HG02852 (cell line): ENCODE measurements around the gene TFPT.

ENCODE experiments used
- ATAC-seq: cut with Tn5 transposase; IDR thresholded peaks from one replicate; pipeline ENCODE4 v1.9.1; 2021; ENCODE audit warnings: mild to moderate bottlenecking, moderate library complexity; ENCODE audit not compliant: unreplicated experiment

The TFPT gene

DNA sequence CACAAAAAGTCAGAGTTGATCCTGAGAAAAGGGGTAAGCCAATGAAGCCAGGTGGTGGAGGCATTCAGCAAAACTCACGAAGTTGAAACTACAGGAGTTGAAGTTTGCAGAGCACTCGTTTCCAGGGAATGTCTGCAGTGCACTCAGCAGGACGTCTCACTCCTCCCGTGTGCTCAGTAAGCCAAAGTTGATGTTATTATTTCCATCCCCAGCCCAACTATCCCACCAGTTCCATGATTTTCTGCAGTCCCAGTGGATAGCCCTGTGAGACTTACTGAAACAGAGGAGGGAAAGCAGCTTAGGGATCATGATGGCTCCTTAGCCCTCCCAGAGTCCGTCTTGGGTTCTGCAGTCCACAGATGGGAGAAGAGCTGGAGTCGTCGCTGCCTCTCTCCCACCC is 34.4 kb downstream of the TFPT start, which contains the start of gene TARM1:
TSS of gene TARM1 (minus strand) at position 334 of the 400 bp plus-strand sequence. CDS start at position 309, 25 bp downstream.
- no peak for ATAC-seq

DNA sequence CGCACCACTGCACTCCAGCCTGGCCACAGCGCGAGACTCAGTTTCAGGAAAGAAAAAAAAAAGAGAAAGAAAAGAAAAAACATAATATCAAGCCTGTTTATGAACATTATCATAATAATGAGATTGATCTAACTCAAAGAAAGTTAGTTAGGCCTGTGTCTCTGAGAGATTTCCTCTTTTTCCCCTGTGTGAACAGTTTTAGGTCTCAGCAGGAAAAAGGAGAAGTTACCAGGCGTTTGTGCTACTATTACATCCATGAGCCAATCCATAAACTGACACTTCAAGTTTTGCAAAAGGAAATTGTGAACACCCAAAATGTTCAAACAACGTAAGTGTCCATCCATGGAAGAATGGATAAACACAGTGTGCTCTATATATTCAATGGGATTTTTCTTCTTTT is 38.1 kb downstream of the TFPT start:
- no peak for ATAC-seq

DNA sequence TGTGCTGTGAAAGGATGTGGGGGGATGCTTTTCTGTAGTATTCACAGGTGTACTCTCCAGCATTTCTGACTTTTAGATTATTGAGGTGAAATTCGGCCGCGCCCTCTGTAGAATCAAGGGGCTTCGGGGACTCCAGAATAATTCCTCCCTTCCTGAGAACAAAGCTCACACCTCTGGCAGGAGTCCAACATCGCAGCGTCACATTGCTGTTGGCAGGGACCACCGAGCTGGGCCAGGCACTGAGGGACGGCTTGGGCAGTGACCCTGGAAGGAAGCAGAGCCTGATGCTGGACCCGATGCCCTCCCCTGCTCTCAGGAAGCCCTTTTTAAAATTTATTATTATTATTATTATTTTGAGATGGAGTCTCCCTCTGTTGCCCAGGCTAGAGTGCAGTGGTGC is 40.6 kb downstream of the TFPT start:
- ATAC-seq = no peak

DNA sequence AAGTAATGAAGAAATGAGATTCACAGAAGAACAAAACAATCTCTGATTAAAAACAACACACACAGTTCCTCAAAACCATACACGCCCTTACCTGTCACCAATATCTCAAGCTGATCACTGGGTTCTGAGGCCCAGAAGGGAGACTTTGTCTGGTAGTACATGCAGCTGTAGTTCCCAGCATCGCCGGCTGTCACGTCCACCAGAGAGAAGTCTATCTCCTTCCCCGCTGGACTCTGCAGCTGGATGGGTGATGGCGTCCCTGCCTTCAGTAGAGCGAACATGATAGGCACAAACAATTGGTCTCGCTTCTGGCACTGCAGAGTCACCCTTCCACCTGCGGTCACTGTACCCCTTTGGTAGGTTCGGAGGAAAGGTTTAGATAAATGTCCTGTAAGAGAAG is 41.6 kb downstream of the TFPT start:
- no peak for ATAC-seq

DNA sequence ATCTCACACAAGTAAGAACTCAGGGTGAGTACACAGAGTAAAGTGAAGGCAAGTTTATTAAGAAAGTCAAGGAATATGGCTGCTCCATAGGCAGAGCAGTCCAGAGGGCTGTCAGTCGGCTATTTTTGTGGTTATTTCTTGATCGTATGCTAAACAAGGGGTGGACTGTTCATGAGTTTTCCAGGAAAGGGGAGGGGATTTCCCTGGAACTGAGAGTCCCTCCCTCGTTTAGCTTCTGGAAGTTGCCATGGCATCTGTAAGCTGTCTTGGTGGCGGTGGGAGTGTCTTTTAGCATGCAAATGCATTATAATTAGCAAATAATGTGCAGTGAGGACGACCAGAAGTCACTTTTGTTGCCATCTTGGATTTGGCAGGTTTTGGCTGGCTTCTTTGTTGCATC is 46.0 kb downstream of the TFPT start:
- no peak for ATAC-seq

DNA sequence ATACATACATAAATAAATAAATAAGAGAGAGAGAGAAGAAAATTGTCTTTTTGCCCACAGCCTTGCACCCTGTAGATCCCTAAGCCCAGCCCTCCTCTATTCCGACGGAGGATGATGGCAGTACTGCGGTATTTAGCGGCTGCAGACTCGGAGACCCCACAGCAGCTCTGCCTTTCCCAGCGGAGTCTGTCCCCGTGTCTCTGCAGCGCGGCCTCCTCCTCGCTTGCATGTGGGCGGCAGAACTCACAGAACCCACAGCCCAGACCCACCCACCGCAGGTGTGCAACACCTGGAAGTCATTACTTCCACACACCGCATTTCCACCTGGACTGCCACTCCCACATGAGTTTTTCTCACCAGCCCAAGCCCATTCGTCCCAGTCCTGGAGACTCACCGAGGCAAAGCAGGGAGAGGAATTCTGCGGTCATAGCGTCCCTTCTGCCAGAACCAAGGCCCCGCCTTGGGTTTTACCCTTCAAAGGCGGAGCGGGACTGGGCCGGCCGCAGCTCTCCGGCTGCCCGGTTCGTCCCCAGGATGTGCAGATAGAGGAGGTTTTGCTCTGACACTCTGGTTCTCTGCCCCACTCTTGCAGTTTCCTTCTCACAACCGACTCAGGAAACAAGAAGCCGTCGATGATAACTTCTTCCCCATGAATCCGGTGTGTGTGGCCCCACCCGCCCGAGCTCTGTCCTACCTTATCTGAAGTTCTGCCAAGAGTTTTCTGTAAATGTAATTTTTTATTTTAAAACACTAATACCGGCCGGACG is 51.9 kb downstream of the TFPT start, which contains the start of gene VSTM1:
TSS of gene VSTM1 (minus strand) at position 548 of the 767 bp plus-strand sequence. CDS start at position 428, 120 bp downstream.
- ATAC-seq = no peak

DNA sequence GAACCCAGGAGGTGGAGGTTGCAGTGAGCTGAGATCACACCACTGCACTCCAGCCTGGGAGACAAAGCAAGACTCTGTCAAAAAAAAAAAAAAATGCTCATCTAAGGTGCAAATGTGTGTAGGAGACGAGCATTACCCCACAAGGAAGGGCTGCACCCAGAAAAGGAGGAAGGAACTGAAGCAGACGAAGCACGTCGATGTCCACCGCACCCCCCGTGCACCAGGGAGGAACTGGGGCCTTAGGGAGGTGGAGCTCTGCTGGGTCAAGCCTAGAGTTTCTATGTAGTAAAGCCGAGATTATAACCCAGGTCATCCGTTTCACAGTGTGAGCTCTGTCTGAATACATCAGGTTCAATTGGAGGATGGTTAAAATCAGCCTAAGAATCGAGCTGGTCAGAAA is 52.8 kb downstream of the TFPT start:
- ATAC-seq = no peak
